ENCODE data around the gene TEX26. TPM values are rescaled to one million over a fixed set of nuclear protein-coding genes. Genes with fewer than 3 reads are reported as not detected.

TEX26 gene
- total RNA-seq, 1 donor from 2014 or later: not detected

- no peak for TF ChIP-seq CTCF (IDR thresholded peaks at IDR 0.05; ENCODE audit: unreplicated experiment)
- H3K27ac Mint-ChIP-seq (ENCODE audit: unreplicated experiment): peak overlapping the region; percentile 42
These were observed 25.2 kb upstream of the TEX26 start for GRCh38 chr13:30907121-30907861.

GRCh38 chr13:30908416-30908980 is 24.0 kb upstream of the TEX26 start:
- H3K4me3 Mint-ChIP-seq (ENCODE audit: unreplicated experiment): no peak overlapping the region
- H3K36me3 Mint-ChIP-seq (ENCODE audit: low read depth, unreplicated experiment): peaks cover 4% of the 10 kb centered on the region
- peaks cover 16% of the 10 kb centered on the region for H3K27me3 Mint-ChIP-seq (ENCODE audit: unreplicated experiment)
- H3K27ac Mint-ChIP-seq (ENCODE audit: unreplicated experiment): no peak overlapping the region
- DNase-seq (ENCODE audit: low spot score): no peak
- TF ChIP-seq CTCF (IDR thresholded peaks at IDR 0.05; ENCODE audit: unreplicated experiment): no peak
- peaks cover 19% of the 10 kb centered on the region for H3K4me1 Mint-ChIP-seq (ENCODE audit: unreplicated experiment)
- no peaks in the 10 kb centered on the region for H3K9me3 Mint-ChIP-seq (ENCODE audit: unreplicated experiment)

More at GRCh38 chr13:30907121-30907861, 25.2 kb upstream of the TEX26 start:
- no peak overlapping the region for H3K4me3 Mint-ChIP-seq (ENCODE audit: unreplicated experiment)
- no peaks in the 10 kb centered on the region for H3K9me3 Mint-ChIP-seq (ENCODE audit: unreplicated experiment)
- H3K27me3 Mint-ChIP-seq (ENCODE audit: unreplicated experiment): peaks cover 17% of the 10 kb centered on the region
- H3K36me3 Mint-ChIP-seq (ENCODE audit: low read depth, unreplicated experiment): peaks cover 4% of the 10 kb centered on the region
- peaks cover 19% of the 10 kb centered on the region for H3K4me1 Mint-ChIP-seq (ENCODE audit: unreplicated experiment)
- DNase-seq (ENCODE audit: low spot score): no peak

GRCh38 chr13:30910676-30911075 is 21.8 kb upstream of the TEX26 start:
- Mint-ChIP-seq H3K9me3 (ENCODE audit: unreplicated experiment) (no peaks in the 10 kb centered on the region), H3K27ac (ENCODE audit: unreplicated experiment) (peak overlapping the region; percentile 22), H3K27me3 (ENCODE audit: unreplicated experiment) (peaks cover 2% of the 10 kb centered on the region), H3K36me3 (ENCODE audit: low read depth, unreplicated experiment) (peaks cover 4% of the 10 kb centered on the region), H3K4me3 (ENCODE audit: unreplicated experiment) (no peak overlapping the region), H3K4me1 (ENCODE audit: unreplicated experiment) (peaks cover 16% of the 10 kb centered on the region)
- TF ChIP-seq CTCF (IDR thresholded peaks at IDR 0.05; ENCODE audit: unreplicated experiment): no peak
- no peak for DNase-seq (ENCODE audit: low spot score)

- Mint-ChIP-seq H3K4me1 (ENCODE audit: unreplicated experiment) (no peaks in the 10 kb centered on the region), H3K4me3 (ENCODE audit: unreplicated experiment) (no peak overlapping the region), H3K36me3 (ENCODE audit: low read depth, unreplicated experiment) (no peaks in the 10 kb centered on the region), H3K27me3 (ENCODE audit: unreplicated experiment) (no peaks in the 10 kb centered on the region), H3K9me3 (ENCODE audit: unreplicated experiment) (no peaks in the 10 kb centered on the region), H3K27ac (ENCODE audit: unreplicated experiment) (no peak overlapping the region)
- no peak for TF ChIP-seq CTCF (IDR thresholded peaks at IDR 0.05; ENCODE audit: unreplicated experiment)
- DNase-seq (ENCODE audit: low spot score): no peak
These were observed 16.5 kb upstream of the TEX26 start for GRCh38 chr13:30915691-30916541.
